Hippocampal formation (tissue), 2 donors: ENCODE data around the gene LMBR1L.
"Not testable (repeated sequence)": the region's sequence is repeated elsewhere in the genome, so short reads cannot be mapped to it uniquely, and the experiment has no call there.

ENCODE experiments used
- DNase-seq, 2 donors: peaks; one replicate each; lab custom pipeline; 2025; lab: John Stamatoyannopoulos, UW

LMBR1L gene, protein sequence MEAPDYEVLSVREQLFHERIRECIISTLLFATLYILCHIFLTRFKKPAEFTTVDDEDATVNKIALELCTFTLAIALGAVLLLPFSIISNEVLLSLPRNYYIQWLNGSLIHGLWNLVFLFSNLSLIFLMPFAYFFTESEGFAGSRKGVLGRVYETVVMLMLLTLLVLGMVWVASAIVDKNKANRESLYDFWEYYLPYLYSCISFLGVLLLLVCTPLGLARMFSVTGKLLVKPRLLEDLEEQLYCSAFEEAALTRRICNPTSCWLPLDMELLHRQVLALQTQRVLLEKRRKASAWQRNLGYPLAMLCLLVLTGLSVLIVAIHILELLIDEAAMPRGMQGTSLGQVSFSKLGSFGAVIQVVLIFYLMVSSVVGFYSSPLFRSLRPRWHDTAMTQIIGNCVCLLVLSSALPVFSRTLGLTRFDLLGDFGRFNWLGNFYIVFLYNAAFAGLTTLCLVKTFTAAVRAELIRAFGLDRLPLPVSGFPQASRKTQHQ

GRCh38 chr12:49110464-49111155, at the start of gene LMBR1L:
Gene LMBR1L (minus strand): TSS chr12:49110847. CDS start chr12:49110555, 292 bp downstream.
- DNase-seq = peak; percentile 97 to 99

DNA sequence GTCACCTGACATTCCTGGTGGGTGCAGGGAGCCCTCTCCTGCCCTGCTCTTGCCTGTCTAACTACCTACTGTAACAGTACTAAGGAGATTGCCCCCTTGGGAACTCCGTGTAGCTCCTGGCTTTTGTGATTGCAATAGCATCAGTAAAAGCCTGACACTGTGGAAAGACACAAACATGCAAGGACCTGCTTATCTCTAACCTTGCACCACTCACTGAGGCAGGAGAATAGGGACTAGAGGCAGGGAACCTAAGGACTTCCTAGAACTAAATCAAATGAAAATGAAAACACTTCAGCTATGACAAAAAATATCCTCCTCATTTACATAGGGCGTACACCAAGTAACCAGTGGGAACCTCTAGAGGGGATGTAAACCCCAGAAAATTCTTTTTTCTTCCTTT, 49.8 kb upstream of the LMBR1L start:
- DNase-seq = no peak

GRCh38 chr12:49154221-49154620, 43.6 kb upstream of the LMBR1L start:
- DNase-seq = no peak

DNA sequence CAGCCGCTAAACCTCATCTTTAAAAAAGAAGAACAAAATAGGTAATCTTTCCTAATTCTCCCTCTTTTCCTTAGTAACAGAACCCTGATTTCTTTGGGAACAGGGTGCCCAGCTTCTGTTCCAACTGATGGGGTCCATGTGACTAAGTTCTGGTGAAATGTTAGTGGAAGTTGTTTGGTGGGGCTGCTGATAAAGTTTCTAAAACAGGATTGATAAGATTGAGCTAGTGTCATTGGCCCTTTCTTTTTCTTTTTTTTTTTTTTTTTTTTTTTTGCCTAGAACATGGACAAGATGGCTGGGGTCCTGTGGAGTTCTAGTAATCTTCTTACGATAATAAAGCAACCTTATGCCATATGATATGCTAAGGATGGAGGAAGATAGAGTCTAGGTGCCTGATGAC, 36.7 kb upstream of the LMBR1L start:
- DNase-seq = no peak

DNA sequence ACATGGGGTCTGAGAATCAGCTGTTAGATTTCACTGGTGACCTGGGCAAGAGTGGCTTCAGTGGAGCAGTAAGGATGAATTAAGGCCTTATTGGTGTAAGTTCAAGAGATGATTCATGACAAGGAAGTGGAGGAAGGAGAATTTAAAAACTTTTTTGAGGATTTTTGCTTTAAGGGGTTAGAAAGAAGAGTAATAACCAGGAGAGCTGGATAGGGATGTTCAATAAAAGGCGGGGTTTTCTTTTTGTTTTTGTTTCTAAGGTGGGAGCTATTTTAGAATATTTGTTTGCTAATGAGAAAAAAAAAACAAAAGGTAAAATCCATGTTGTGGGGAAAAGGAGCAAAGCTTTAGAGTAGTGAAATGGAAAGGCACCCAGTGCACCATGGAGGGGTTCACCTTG, 35.8 kb upstream of the LMBR1L start:
- no peak for DNase-seq

DNA sequence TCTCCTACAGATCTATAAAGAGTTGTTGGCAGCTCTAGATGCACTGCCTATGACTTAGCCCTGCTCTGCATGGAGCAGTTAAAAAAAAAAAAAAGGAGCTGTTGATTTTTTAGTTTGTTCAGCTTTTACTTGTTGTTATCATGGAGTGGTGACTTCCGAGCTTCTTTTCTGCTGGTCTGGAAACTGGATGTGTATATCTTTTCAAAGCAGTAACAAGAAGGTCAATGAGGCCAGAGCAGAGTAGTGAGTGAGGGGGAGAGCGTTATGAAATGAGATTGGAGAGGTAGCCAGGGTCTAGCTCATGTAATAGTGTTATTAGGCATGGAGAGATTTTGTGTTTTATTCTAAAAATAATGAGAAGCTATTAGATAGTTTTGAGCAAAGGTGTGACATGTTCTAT, 33.7 kb upstream of the LMBR1L start:
- DNase-seq = no peak

DNA sequence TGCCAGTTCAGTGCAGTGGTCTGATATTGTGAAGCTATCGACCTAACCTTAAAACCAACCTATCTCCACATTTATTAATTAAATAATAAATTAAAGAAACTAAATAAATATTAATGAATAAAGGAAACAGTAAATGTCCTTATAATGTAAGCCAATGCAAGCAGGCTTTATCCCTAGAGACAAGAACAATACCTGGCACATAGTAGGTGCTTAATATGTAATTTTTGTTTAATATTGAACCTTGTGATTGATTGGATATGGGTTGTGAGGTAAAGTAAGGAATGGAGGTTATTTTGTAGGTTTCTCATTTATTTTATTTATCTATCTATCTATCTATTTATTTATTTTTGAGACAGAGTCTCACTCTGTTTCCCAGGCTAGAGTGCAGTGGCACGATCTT, 28.4 kb upstream of the LMBR1L start:
- no peak for DNase-seq

GRCh38 chr12:49138587-49138986, 27.9 kb upstream of the LMBR1L start:
- no peak for DNase-seq

- no peak for DNase-seq
Observed at GRCh38 chr12:49137476-49137875, 26.8 kb upstream of the LMBR1L start.

GRCh38 chr12:49136997-49137396, 26.4 kb upstream of the LMBR1L start:
- not testable (repeated sequence) for DNase-seq

DNA sequence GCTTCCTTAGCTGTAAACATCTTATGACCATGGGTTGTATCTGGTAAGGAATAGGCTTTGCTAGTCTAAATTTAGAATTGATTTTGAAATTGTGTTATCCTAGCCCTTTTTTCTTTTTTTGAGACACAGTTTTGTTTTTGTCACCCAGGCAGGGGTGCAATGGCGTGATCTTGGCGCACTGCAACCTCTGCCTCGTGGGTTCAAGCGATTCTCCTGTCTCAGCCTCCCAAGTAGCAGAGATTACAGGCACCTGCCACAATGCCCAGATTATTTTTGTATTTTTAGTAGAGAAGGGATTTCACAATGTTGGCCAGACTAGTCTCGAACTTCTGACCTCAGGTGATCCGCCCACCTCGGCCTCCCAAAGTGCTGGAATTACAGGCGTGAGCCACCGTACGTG, 22.9 kb upstream of the LMBR1L start:
- DNase-seq = no peak

- peak in 1 of 2 donors; percentile 17 for DNase-seq
Observed at GRCh38 chr12:49133014-49133413, 22.4 kb upstream of the LMBR1L start.

GRCh38 chr12:49131894-49132461, 21.3 kb upstream of the LMBR1L start:
- no peak for DNase-seq

- peak; percentile 88 to 93 for DNase-seq
Observed at GRCh38 chr12:49131051-49131893, 20.6 kb upstream of the LMBR1L start, which contains the start of gene TUBA1B. Gene TUBA1B (minus strand): TSS chr12:49131395. CDS start chr12:49131300, 95 bp downstream.

DNA sequence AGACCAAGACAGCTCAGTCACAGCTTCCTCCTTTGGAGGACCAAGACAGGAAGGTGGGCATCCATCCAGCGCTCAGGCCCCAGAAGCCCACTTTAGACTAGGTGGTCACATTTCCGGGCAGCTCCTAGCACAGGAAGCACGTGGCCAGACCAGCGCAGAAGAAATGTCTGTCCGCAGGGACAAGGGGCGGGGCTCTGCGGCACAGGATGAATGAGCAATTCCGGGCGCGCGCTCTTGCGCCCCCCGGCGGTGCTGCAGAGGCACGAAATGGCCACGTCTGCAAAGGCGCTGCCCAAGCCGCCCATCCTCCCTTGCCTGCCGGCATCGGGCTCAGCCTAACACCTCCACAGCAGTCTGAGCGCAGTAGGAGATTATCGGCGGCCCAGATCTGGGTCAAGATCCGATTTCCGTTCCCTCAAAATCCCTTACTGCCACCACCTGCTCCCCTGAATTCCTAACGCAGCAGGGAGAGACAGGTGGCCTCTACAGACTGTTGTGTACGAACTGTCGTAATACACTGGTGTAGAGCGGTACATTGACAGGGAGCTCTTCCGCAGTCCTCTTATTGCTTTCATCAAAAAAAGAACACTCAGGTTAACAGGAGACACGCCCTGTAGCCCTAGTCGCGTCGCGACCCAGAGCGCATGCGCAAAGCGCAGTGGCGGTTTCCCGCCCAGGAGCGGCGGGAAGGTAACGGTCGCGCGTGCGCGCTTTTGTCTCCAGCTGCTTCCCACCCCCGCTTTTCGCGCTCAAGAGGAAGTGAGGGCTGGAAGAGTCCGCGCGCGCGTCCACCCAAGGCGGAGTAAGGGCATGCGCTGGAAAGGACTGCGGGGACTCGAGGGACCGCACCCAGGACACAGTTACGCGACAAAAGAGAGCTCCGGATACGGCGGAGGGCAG, 19.8 kb upstream of the LMBR1L start:
- DNase-seq = peak; percentile 80 to 84

- DNase-seq = no peak
Observed at GRCh38 chr12:49129332-49130150, 18.9 kb upstream of the LMBR1L start.

DNA sequence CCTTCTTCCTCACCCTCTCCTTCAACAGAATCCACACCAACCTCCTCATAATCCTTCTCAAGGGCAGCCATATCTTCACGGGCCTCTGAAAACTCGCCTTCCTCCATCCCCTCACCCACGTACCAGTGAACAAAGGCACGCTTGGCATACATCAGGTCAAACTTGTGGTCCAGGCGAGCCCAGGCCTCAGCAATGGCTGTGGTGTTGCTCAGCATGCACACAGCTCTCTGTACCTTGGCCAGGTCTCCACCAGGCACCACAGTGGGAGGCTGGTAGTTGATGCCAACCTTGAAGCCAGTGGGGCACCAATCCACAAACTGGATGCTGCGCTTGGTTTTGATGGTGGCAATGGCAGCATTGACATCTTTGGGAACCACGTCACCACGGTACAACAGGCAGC, 17.3 kb upstream of the LMBR1L start:
- not testable (repeated sequence) for DNase-seq

DNA sequence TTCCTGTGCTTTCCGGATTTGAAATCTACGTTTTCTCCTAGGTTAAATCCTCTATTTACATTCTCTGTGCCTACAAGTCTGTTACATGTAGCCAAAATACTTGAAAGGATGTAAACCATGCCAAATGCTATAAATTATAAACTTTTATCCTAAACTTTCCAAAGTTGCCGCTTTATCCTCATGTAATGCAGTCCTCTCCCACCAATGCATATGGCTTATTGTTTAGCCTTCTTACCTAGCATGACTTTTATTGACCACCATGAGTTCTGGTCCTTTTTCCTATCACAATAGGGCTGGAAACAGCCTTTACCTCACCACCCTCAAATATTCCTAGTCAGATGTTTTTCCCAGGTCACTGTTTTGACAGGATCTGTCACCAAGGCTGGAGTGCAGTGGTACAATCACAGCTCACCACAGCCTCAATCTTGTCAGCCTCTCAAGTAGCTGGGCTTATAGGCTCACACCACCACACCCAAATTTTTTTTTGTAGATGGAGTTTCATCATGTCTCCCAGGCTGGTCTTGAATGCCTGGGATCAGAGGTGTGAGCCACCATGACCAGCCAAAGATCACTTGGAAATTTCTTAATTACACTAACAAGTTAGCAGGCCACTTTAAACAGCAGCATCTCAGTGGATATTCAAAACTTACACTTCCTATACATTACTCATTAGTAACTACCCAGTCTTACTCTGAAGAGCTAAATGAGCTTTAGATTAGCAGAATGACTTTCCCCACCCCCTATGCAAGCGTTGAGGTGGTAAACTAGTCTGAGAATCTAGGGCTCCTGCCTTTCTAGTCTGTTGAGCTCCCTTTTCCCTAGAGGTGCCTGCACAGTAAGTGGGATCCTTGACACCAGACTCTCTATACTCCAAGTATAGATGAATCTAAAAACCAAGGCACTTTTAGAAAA, 16.5 kb upstream of the LMBR1L start:
- no peak for DNase-seq
